Measurements from ENCODE around the gene WWOX.

GRCh38 chr16:78113258-78113657, 13.8 kb downstream of the WWOX start:
- TF ChIP-seq EZH2 (IDR thresholded peaks at IDR 0.05; ENCODE audit: borderline replicate concordance) (no peak), CTCF (IDR thresholded peaks at IDR 0.05; ENCODE audit: poor library complexity) (no peak), EZH2phosphoT487 (IDR thresholded peaks at IDR 0.05; ENCODE audit: low read depth, severe bottlenecking, unreplicated experiment) (no peak)

All from hepatocyte (in vitro differentiated cells).